22Rv1 (cell line): Measurements from ENCODE around the gene MT1E.
"Not testable (repeated sequence)": the region's sequence is repeated elsewhere in the genome, so short reads cannot be mapped to it uniquely, and the experiment has no call there.

Source experiments
- CTCF ChIP-seq: fragments of 450-650 bp; IDR thresholded peaks from 2 replicates; pipeline ENCODE4 v1.5.1; 2017; ENCODE audit warnings: mild to moderate bottlenecking
- ZFX ChIP-seq: fragments of 450-650 bp; IDR thresholded peaks from 2 replicates; pipeline ENCODE4 v1.6.1; 2017; ENCODE audit warnings: antibody characterized with exemption, borderline replicate concordance

- TF ChIP-seq CTCF, ZFX: not testable (repeated sequence)
Measured at GRCh38 chr16:56665286-56666261, 40.0 kb downstream of the MT1E start.
